Coronary artery (tissue), 2 donors: Measurements from ENCODE around the gene FANCC.
"Not testable (repeated sequence)": the region's sequence is repeated elsewhere in the genome, so short reads cannot be mapped to it uniquely, and the experiment has no call there.

ENCODE experiments used
- DNase-seq: peaks from one replicate; pipeline ENCODE4 v3.0.0-alpha.2; 2017; ENCODE audit warnings: low spot score
- H3K27ac ChIP-seq, 2 donors: fragments of 200-600 bp; sonication (generic); one replicate each; pipeline ENCODE4 v1.5.1; 2016 to 2019
- H3K4me3 ChIP-seq: fragments of 200-600 bp; sonication (generic); 2 replicates; pipeline ENCODE4 v1.5.1; 2016; ENCODE audit warnings: mild to moderate bottlenecking, moderate library complexity
- CTCF ChIP-seq: fragments of 200-600 bp; sonication (generic); IDR thresholded peaks from one replicate; pipeline ENCODE4 v1.5.1; 2019; ENCODE audit warnings: antibody characterized with exemption

FANCC gene

GRCh38 chr9:95330720-95331404 lies 13.4 kb upstream of the FANCC start:
- DNase-seq = no peak
- H3K4me3 ChIP-seq = no peak overlapping the region
- no peak for TF ChIP-seq CTCF
- H3K27ac ChIP-seq = no peak overlapping the region

GRCh38 chr9:95329061-95329460 lies 11.6 kb upstream of the FANCC start:
- H3K27ac ChIP-seq = not testable (repeated sequence)

GRCh38 chr9:95327239-95327865 lies 9.8 kb upstream of the FANCC start:
- H3K4me3 ChIP-seq = no peak overlapping the region
- no peak for DNase-seq
- no peak for TF ChIP-seq CTCF
- no peak overlapping the region for H3K27ac ChIP-seq

More at GRCh38 chr9:95329061-95329460, 11.6 kb upstream of the FANCC start:
- not testable (repeated sequence) for DNase-seq, H3K4me3 ChIP-seq

- Histone ChIP-seq H3K4me3 (no peak overlapping the region), H3K27ac (no peak overlapping the region)
- DNase-seq = no peak
- no peak for TF ChIP-seq CTCF
Measured at GRCh38 chr9:95325221-95325620, 7.7 kb upstream of the FANCC start.

GRCh38 chr9:95317893-95318211 lies 343 bp upstream of the FANCC start:
- H3K27ac ChIP-seq = peak overlapping the region; percentile 77 to 90
- H3K4me3 ChIP-seq = peak overlapping the region; percentile 95
- DNase-seq = no peak
- no peak for TF ChIP-seq CTCF

GRCh38 chr9:95316794-95317118 lies 753 bp downstream of the FANCC start:
- TF ChIP-seq CTCF = no peak
- Histone ChIP-seq H3K4me3 (peak overlapping the region; percentile 95), H3K27ac (peak overlapping the region; percentile 77 to 90)
- DNase-seq = no peak

- H3K4me3 ChIP-seq = peak overlapping the region; percentile 95
- TF ChIP-seq CTCF = no peak
- H3K27ac ChIP-seq = peak overlapping the region in 1 of 2 donors; percentile 90
- no peak for DNase-seq
Measured at GRCh38 chr9:95316274-95316673, 1.2 kb downstream of the FANCC start.
